Activated T-cell treated with anti-CD3 and anti-CD28 coated beads, Interleukin-2, amount 50 U/mL, for 1 hour (primary cell): Measurements from ENCODE around the gene CIRBP.

Experiments
- DNase-seq: peaks from one replicate; pipeline ENCODE4 v3.0.0-alpha.2; 2020

CIRBP gene

DNA sequence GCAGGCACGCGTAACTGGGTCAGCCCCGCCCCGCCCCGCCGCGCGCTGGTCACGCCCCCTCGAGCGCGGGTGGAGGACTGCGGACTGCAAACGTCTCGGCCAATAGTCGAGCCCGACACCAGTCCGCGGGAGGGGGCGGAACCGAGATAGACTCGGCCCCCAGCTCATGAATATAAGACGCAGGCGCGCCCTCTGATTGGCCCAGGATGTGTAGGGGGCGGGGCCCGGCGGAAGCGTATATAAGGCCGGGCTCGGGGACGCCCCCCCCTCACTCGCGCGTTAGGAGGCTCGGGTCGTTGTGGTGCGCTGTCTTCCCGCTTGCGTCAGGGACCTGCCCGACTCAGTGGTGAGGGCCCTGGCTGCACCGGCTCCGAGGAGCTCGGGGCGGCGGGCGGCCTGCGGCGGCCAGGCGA lies at the start of gene CIRBP:
Gene CIRBP, plus strand, starts transcription at position 268 of the 413 bp plus-strand sequence. CDS start 1,602 bp downstream, outside the sequence.
- peak; percentile 99 for DNase-seq

DNA sequence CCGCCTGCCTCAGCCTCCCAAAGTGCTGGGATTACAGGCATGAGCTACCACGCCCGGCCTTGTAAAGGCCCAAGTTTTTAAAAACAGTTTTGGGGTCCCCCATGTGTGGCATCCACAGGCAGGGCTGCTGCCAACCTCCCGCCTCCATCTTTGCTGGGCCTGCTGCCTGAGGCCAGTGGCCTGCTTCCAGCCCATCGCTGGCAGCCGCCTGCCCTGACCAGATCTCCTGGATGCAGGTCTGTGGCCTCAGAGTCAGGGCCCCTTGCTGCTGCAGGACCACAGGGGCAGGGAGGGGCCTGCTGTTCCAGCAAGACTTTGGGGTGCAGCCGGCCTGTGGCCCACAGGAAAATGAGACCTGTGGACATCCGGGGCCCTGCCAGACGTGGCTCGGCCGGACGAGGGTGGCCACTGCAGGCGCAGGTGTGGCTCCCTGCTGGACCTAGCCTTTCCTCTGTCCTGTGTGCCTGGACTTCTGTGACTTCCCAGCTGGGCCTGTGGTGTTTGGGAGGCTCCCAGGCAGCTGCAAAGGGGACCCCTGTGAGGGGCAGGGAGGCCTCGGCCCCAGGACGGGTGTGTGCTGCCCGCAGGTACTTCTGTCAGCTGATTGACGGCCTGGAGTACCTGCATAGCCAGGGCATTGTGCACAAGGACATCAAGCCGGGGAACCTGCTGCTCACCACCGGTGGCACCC lies 49.2 kb upstream of the CIRBP start:
- no peak for DNase-seq

DNA sequence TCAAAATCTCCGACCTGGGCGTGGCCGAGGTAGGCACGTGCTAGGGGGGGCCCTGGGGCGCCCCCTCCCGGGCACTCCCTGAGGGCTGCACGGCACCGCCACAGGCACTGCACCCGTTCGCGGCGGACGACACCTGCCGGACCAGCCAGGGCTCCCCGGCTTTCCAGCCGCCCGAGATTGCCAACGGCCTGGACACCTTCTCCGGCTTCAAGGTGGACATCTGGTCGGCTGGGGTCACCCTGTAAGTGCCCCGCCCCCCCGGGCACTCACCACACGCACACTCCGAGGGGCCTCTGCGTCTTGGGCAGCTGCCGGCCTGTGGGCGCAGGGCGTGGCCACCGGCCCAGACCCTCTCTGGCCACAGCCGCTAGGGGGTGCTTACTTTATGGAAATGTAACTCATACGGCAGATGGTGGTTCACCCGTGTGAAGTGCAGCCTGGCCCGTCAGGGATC lies 48.6 kb upstream of the CIRBP start:
- DNase-seq: no peak

DNA sequence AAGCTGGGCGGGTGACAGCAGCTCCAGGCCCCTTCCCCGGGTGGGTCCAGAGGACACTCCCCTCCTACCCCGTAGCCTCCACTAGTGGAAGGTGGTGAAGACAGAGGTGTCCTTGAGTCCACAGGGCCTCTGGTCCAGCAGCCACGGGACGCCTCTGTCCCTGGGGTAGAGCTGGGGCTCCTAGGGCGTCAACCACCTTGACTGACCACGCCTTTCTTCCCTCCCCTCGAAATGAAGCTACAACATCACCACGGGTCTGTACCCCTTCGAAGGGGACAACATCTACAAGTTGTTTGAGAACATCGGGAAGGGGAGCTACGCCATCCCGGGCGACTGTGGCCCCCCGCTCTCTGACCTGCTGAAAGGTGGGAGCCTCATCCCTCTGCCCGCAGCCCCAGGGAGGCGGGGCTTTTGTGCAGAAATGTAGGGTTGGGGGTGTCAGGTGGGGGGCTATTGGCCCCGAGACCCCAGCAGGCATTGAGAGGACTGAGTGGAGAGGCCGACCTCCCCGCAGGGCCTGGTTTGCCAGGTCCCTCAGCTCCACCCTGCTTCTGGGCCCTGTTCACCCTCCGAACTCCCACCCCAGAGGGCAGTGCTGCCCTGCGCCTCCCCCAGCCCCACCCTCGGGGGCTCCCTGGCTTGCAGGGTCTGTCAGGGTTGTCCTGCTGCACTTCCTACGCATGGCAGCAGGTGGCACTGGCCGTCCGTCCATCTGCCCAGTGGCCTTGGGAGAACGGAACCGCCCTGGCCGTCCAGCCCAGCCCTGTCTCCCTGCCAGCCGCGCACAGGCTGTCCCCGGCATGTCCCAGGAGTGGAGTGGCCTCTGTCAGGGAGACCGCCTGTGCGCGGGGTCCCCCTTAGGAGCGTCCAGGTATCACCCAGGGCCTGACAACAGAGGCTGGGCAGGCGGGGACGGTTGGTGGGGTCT lies 47.9 kb upstream of the CIRBP start:
- no peak for DNase-seq

DNA sequence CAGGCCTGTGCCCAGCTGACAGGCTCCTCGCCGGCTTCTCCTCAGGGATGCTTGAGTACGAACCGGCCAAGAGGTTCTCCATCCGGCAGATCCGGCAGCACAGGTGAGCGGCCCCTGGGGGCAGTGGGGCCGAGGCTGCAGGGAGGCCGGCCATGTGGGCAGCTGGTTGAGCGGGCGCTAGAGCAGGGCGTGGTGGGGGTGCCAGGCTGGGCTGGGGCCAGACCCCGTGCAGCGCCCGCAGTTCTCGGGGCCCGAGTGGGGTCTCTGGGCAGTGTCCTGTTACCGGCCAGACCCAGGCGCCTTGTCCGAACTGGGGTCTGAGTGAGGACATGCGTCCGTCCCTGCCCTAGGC lies 47.3 kb upstream of the CIRBP start:
- no peak for DNase-seq

DNA sequence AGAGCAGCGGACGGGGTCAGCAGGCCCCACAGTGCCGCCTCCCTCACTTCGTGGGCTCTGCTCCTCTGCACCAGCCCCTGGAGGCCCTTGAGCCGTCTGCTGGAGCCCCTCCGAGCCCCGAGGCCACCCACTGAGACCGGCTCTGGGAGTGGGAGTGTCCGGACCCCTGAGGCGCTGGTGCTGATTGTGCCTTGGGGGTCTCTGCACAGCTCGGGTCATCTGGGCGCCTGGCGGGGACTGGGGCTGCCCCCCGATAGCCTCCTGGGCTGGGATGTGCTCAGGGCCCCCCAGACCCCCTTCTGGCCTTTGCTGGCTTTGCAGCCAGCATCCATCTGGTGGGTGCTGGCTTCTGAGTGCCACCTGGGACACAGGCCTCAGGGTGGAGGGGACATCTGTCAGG lies 46.7 kb upstream of the CIRBP start:
- no peak for DNase-seq

DNA sequence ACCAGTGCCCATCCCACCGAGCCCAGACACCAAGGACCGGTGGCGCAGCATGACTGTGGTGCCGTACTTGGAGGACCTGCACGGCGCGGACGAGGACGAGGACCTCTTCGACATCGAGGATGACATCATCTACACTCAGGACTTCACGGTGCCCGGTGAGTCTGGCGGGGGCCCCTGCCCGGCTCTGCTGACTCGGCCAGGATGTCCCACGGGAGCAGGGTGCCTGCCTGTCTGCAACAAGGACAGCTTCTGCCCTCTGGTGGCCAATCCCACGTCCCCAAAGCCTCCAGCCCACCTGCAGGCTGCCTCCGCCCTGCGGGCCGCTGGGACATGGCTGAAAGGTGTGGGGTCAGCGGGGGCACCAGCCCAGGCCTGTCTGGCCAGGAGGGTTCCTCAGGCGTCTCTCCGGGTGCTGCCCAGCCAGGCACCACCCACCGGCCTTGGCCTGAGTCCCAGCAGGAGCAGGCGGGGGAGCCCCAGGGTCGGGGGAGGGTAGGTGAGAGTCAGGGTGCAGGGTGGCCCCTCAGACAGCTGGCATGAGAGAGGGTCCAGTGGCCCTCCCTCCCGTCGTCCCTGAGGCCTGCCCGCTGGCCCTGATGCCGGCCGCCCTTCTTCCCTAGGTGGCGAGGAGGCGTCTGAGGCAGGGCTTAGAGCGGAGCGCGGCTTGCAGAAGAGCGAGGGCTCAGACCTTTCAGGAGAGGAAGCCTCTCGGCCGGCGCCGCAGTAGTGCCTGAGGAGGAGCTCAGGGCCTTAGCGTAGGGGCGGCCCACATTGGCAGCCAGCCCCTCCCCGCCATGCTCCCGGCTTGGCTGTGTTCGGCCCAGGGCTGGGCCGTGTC lies 45.9 kb upstream of the CIRBP start:
- peak; percentile 47 for DNase-seq

DNA sequence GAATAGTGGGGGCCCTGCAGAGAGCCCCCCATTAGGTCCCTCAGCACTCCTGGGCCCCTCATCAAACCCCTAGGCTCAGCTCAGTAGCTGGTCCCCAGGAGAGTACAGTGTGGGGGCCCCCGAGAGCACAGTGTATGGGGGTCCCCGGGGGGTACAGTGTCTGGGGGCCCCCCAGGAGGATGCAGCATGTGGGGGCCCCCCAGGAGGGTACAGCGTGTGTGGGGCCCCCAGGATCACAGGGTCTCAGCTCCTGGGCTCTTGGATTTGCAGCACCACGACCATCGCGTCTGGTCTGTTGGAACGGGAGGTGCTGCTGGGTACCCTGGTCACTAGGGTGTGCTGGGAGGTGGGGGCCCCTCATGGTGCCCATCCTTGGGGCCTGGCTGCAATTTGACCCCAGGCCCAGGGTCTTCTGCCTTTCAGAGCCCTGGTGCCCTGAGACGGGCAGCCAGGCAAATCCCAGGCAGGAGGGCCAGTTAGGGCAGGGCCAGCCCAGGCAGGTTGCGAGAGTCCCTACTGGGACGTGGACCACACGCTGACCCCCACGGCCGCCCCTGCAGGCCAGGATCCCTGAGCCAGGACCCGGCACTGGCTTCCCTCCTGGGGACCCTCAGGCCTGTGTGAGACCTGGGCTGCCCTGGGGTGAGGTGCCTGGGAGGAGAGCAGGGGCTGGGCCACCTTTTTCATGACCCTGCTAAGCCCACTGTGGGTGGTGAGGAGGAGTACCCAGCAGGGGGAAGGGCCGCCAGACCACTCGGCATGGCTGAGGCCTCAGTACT lies 44.9 kb upstream of the CIRBP start:
- no peak for DNase-seq

DNA sequence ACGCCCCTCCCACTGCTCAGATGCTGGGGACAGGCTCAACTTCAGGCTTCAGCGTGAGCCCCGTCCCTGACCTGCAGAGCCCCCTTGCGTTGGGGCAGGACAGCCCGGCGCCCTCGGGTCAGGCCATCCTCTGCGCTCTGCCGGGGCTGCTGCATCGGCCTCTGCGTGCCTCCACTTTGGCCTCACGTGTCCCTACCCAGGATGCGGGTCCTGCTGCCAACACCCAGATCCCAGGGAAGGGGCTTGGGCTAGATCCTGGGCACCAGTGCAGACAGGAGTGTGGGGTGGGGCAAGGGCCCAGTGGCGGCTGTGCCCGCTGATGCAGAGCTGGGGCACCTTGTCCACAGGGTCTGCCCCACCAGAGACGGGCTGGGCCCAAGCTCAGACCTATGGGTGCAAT lies 44.3 kb upstream of the CIRBP start:
- no peak for DNase-seq

DNA sequence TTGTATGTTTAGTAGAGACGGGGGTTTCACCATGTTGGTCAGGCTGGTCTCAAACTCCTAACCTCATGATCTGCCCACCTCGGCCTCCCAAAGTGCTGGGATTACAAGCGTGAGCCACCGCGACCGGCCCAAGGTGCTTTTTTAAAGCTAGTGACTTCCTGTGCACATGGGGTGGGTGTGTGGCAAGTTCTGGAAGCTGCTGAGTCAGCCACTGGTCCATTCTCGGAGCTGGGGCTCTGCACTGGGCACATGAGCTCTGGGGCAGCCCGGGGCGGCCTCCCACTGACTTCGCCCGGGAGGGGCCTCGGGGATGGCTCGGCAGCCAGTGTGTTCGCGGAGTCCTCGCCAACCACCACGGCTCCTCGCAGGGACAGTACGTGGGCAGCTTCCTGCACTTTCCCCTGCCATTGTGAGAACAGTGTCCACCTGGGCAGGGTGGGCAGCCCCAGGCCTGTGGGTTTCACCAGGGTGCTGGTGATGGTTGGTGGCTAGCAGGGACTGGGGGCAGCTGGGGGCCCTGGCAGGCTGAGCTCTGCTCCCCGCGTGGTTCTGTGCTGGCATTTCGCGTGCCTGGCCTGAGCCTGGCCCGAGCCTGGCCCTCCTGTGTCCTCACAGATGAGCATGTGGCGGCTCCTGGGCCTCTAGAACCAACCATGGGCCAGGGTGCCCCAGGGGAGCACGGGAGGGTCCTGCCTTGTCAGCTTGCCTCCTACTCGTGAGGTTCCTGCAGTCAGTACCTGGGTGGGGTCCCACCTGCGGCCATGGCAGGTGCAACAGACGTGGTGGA lies 43.5 kb upstream of the CIRBP start:
- DNase-seq: no peak

DNA sequence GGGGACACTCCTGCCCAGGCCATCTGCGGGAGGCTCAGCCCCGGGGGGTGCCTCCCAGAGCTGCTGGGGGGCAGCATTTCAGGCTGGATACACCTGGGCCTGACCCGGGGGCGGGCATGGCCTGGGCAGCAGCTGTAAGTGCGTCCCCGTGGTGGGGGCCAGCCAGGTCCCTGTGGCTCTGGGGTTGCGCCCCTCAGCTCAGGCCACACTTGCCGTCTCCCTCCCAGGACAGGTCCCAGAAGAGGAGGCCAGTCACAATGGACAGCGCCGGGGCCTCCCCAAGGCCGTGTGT lies 43.0 kb upstream of the CIRBP start:
- no peak for DNase-seq

DNA sequence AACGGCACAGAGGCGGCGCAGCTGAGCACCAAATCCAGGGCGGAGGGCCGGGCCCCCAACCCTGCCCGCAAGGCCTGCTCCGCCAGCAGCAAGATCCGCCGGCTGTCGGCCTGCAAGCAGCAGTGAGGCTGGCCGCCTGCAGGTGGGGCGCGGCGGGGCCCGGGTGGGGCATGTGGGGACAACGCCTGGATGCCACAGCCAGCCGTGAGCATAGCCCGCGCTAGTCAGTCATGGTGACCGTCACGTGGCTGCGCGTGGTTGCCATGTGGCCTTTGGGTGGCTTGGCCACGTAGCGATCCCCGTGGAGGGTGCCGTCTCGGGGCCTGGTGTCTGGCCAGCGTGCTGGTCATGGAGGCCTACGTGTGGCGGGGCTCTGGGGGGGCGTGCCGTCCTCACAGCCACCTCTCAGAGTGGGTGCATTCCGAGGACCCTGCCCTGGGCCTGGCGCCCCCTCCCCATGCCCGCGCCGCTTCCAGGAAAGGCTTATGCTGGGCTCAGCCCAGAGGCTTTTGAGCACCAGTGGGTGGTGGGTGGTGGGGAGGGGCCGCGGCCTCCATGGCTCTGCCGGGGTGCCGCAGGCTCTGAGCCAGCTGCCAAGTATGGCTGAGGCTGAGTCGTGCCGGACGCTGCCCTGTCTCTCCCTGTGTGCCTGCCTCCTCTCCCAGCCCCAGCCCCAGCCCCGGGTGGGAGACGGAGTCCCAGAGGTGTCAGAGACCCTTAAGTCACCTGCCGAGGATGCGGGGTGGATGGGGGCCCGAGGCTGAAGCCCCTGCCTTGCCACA lies 42.4 kb upstream of the CIRBP start:
- DNase-seq: no peak

DNA sequence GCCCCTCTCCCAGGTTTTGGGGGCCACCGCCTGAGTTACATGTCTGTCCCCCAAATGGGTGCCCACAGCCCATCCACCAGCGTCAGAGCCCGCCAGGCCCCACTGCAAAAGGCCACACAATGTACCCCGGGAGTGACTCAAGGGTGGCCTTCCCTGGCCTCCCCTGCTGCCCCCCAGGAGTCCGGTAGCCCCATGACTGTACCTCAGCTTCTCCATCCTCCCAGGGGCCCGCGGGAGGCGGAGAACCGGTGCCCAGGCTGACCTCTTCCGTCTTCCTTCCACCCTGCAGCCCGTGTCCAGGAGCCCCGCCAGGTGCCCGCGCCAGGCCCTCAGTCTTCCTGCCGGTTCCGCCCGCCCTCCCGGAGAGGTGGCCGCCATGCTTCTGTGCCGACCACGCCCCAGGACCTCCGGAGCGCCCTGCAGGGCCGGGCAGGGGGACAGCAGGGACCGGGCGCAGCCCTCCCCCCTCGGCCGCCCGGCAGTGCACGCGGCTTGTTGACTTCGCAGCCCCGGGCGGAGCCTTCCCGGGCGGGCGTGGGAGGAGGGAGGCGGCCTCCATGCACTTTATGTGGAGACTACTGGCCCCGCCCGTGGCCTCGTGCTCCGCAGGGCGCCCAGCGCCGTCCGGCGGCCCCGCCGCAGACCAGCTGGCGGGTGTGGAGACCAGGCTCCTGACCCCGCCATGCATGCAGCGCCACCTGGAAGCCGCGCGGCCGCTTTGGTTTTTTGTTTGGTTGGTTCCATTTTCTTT lies 41.7 kb upstream of the CIRBP start:
- DNase-seq: no peak

DNA sequence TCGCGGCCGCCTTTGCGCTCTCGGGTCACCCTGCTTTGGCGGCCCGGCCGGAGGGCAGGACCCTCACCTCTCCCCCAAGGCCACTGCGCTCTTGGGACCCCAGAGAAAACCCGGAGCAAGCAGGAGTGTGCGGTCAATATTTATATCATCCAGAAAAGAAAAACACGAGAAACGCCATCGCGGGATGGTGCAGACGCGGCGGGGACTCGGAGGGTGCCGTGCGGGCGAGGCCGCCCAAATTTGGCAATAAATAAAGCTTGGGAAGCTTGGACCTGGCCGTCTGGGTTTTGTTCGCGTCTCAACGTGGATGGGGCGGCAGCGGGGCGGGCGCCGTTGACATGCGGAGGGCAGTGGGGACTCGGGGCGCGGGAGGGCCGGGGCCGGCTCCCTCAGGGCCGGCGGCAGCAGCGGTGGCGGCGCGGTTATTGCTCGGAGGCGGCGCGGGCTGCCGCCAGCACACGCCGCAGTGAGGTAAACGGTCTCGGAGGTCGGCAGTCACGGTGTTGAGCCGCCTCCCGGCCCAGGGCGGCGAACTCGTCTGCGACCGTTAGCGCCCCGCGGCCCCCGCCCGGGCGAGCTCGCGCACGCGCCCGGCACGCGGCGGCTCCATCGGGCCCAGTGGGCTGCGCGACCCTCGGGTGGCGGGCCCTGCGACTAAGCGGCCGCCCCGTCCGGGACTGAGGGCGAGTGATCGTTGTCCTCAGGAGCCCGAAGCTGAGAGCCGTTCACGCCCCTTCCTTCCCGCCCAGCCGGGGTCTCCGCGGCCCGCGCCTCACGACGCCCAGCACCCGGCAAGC lies 40.8 kb upstream of the CIRBP start:
- no peak for DNase-seq

DNA sequence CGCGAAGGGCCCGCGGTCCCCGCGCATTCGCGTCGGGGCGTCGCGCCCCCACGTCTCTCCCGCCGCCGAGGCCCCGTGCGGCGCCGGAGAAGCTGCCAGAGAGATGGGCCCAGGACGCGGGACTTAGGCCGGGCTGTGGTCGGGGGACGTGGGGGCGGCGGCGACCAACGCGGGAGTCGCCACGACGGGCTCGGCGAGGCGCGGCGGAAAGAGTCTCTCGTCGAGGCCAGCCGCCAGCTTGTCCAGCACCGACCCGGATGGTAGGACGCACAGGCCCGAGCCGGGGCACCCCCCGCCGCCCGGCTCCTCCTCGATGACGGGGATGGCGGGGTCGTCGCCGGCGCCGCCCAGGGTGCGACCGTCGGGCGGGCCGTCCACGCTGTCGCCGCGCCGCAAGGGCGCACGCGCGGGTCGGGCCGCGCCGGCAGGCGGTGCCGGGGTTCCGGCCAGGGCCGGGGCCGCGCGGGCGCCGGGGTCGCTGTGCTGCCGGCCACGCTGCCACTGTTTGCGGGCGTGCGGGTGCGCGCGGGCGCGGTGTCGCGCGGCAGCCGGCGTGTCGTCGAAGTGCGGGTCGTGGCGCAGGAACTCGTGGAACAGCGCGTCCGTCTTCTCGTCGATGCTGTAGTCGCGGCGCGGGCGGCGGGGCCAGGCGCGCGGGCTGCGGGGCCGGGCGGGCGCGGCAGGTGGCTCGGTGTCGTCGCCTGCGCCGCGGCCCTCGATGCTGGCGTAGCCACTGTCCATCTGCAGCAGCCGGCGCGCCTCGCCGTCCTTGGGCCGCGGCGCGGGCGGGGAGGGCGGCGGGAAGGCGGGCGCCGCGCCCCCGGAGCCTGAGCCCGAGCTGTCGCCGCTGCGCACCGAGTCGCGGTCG lies 39.8 kb upstream of the CIRBP start:
- no peak for DNase-seq

DNA sequence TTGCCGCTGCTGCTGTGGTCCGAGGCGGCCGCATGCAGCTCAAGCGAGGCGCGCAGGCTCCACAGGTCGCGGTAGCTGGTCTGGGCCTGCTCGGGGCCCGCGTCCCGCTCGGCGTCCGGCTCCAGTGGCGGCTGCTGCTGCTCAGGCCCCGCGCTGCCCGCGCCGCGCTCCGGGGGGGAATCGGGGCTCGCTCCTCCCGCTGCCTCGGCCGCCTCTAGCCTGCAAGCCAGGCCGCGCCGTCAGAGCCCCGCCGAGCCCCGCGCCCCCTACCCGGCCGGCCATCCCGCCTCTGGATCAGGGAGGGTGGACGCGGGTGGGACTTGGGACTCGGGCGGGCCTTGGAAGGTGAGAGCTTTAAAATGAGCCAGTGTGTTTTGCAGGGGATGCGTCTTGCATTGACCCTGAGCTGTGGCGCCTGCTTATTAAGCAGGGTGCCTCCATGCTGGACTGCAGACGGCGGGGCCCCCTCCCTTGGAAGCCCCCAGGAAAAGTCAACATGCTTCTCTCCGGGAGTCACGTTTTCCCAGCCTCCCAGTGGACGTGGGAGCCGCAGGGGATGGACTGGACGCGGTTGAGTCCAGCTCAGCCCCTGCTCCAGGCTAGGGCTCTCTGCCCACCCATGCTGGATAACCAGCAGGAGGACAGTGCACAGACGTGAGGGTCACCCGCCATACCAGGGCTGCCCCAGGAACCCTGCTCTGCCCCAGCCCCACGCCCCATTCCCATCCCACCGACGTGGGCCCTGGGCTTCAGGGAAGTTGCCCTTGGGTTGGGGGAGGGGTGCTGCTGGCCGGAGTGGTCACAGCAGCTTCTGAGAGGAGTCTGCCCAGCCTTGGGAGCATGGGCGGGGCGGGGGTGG lies 39.0 kb upstream of the CIRBP start:
- DNase-seq: no peak

DNA sequence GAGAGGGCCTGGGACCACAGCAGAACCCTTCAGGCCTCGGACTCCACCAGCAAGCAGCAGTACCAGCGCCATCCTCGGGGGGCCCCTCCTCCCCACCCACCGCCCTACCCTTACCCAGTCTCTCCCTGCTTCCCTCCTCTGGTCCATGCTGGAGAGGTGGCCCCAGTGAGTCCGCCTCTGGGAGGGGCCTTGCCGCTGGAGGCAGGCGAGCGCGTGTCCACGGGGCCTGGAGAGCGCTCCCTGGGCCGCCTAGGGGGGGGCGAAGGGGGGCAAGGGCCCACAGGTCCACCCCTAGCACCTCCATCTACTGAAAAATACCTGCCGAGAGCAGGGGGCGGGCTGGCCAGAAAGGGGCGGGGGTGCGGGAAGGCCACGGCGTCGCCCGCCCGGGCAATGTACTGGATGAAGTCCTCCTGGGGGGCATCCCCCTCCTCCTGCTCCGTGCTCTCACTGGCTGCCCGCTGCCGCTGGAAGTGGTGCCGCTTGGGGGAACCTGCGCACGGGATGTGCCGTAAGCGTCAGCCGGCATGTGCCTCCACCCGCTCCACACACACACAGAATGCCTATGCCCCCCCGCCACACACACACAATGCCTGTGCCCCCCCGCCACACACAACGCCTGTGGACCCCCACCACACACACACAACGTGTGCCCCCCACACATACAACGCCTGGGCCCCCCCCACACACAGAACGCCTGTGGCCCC lies 38.2 kb upstream of the CIRBP start:
- no peak for DNase-seq
